Neural progenitor cell (in vitro differentiated cells): ENCODE results near the gene KRR1.

Experiments used
- CTCF ChIP-seq: fragments of 200-600 bp; sonication (generic); IDR thresholded peaks from 2 replicates; pipeline ENCODE4 v1.5.1; 2017; ENCODE audit warnings: antibody characterized with exemption, mild to moderate bottlenecking
- EZH2 ChIP-seq: fragments of 200-600 bp; sonication (generic); IDR thresholded peaks from 2 replicates; pipeline ENCODE4 v1.6.1; 2017; ENCODE audit warnings: antibody characterized with exemption, mild to moderate bottlenecking, moderate library complexity

GRCh38 chr12:75457191-75457590, 54.2 kb downstream of the KRR1 start:
- TF ChIP-seq CTCF = no peak
- TF ChIP-seq EZH2 = no peak
